GM12892 (cell line): ENCODE data around the gene NOTUM.

ENCODE experiments used
- POLR2A ChIP-seq: IDR thresholded peaks from 2 replicates; pipeline ENCODE4 v1.6.1; 2011; ENCODE audit warnings: low read depth, low read length, control low read depth
- TAF1 ChIP-seq: IDR thresholded peaks from 2 replicates; pipeline ENCODE4 v1.6.1; 2011; ENCODE audit warnings: low read depth, mild to moderate bottlenecking, control low read depth, low read length, borderline replicate concordance

- no peak for TF ChIP-seq TAF1
- TF ChIP-seq POLR2A = no peak
Observed at GRCh38 chr17:82003411-82004381, 42.7 kb upstream of the NOTUM start.
